Stimulated activated naive CD8-positive, alpha-beta T cell treated with anti-CD3 and anti-CD28 coated beads, Interleukin-15, Interleukin-2, amounts not matched to agents 100 ng/mL and 50 ng/mL, for 24 hours (primary cell): Measurements from ENCODE around the gene MTARC2.

ENCODE experiments used
- H3K27ac Mint-ChIP-seq: one replicate; pipeline ENCODE4 v1.8.0; 2021; ENCODE audit warnings: mild to moderate bottlenecking, mixed read lengths
- H3K27me3 Mint-ChIP-seq: one replicate; pipeline ENCODE4 v1.8.0; 2021; ENCODE audit warnings: mixed read lengths
- H3K36me3 Mint-ChIP-seq: one replicate; pipeline ENCODE4 v1.8.0; 2021; ENCODE audit warnings: low read depth, mixed read lengths
- H3K4me1 Mint-ChIP-seq: one replicate; pipeline ENCODE4 v1.8.0; 2021; ENCODE audit warnings: low read depth, mixed read lengths
- H3K4me3 Mint-ChIP-seq: one replicate; pipeline ENCODE4 v1.8.0; 2021; ENCODE audit warnings: mild to moderate bottlenecking, mixed read lengths
- H3K9me3 Mint-ChIP-seq: one replicate; pipeline ENCODE4 v1.8.0; 2021; ENCODE audit warnings: mixed read lengths

Gene MTARC2

GRCh38 chr1:220770245-220770913, 22.3 kb downstream of the MTARC2 start:
- Mint-ChIP-seq H3K4me3 (no peak overlapping the region), H3K4me1 (peaks cover 4% of the 10 kb centered on the region), H3K27ac (peak overlapping the region; percentile 26), H3K9me3 (no peaks in the 10 kb centered on the region), H3K27me3 (peaks cover 7% of the 10 kb centered on the region), H3K36me3 (no peaks in the 10 kb centered on the region)

GRCh38 chr1:220772846-220773245, 24.7 kb downstream of the MTARC2 start:
- Mint-ChIP-seq H3K36me3 (no peaks in the 10 kb centered on the region), H3K9me3 (no peaks in the 10 kb centered on the region), H3K4me3 (no peak overlapping the region), H3K27me3 (peaks cover 18% of the 10 kb centered on the region), H3K4me1 (peaks cover 4% of the 10 kb centered on the region), H3K27ac (no peak overlapping the region)

- no peak overlapping the region for H3K4me3 Mint-ChIP-seq
- H3K27me3 Mint-ChIP-seq: peaks cover 15% of the 10 kb centered on the region
- H3K4me1 Mint-ChIP-seq: peaks cover under 1% of the 10 kb centered on the region
- no peaks in the 10 kb centered on the region for H3K36me3 Mint-ChIP-seq
- no peak overlapping the region for H3K27ac Mint-ChIP-seq
- H3K9me3 Mint-ChIP-seq: no peaks in the 10 kb centered on the region
Observed at GRCh38 chr1:220775240-220775853, 27.2 kb downstream of the MTARC2 start.

- Mint-ChIP-seq H3K27ac (no peak overlapping the region), H3K4me3 (no peak overlapping the region), H3K9me3 (no peaks in the 10 kb centered on the region), H3K27me3 (peaks cover 15% of the 10 kb centered on the region), H3K36me3 (no peaks in the 10 kb centered on the region), H3K4me1 (no peaks in the 10 kb centered on the region)
Observed at GRCh38 chr1:220776254-220776653, 28.1 kb downstream of the MTARC2 start.

- no peaks in the 10 kb centered on the region for H3K9me3 Mint-ChIP-seq
- H3K27ac Mint-ChIP-seq: no peak overlapping the region
- H3K36me3 Mint-ChIP-seq: no peaks in the 10 kb centered on the region
- H3K27me3 Mint-ChIP-seq: peaks cover 18% of the 10 kb centered on the region
- H3K4me3 Mint-ChIP-seq: no peak overlapping the region
- H3K4me1 Mint-ChIP-seq: no peaks in the 10 kb centered on the region
Observed at GRCh38 chr1:220776720-220777326, 28.7 kb downstream of the MTARC2 start.

- Mint-ChIP-seq H3K27me3 (peaks cover 59% of the 10 kb centered on the region), H3K4me3 (no peak overlapping the region), H3K4me1 (no peaks in the 10 kb centered on the region), H3K9me3 (no peaks in the 10 kb centered on the region), H3K36me3 (no peaks in the 10 kb centered on the region), H3K27ac (no peak overlapping the region)
Observed at GRCh38 chr1:220783453-220783852, 35.3 kb downstream of the MTARC2 start.

GRCh38 chr1:220784751-220785150, 36.6 kb downstream of the MTARC2 start:
- H3K9me3 Mint-ChIP-seq: no peaks in the 10 kb centered on the region
- H3K4me1 Mint-ChIP-seq: no peaks in the 10 kb centered on the region
- H3K27ac Mint-ChIP-seq: no peak overlapping the region
- H3K27me3 Mint-ChIP-seq: peaks cover 63% of the 10 kb centered on the region
- H3K36me3 Mint-ChIP-seq: no peaks in the 10 kb centered on the region
- no peak overlapping the region for H3K4me3 Mint-ChIP-seq

GRCh38 chr1:220785166-220786056, 37.3 kb downstream of the MTARC2 start:
- Mint-ChIP-seq H3K27me3 (peaks cover 63% of the 10 kb centered on the region), H3K27ac (no peak overlapping the region), H3K36me3 (no peaks in the 10 kb centered on the region), H3K9me3 (no peaks in the 10 kb centered on the region), H3K4me3 (no peak overlapping the region), H3K4me1 (no peaks in the 10 kb centered on the region)

- Mint-ChIP-seq H3K36me3 (no peaks in the 10 kb centered on the region), H3K27me3 (peaks cover 63% of the 10 kb centered on the region), H3K4me1 (no peaks in the 10 kb centered on the region), H3K4me3 (no peak overlapping the region), H3K27ac (no peak overlapping the region), H3K9me3 (no peaks in the 10 kb centered on the region)
Observed at GRCh38 chr1:220786057-220786336, 37.9 kb downstream of the MTARC2 start.

- H3K9me3 Mint-ChIP-seq: no peaks in the 10 kb centered on the region
- peak within 1 kb of the TSS; percentile 55 for H3K4me3 Mint-ChIP-seq
- no peak within 1 kb of the TSS for H3K27ac Mint-ChIP-seq
- H3K4me1 Mint-ChIP-seq: no peaks in the 10 kb centered on the region
- peaks cover 63% of the 10 kb centered on the region for H3K27me3 Mint-ChIP-seq
- H3K36me3 Mint-ChIP-seq: no peaks in the 10 kb centered on the region
Observed at GRCh38 chr1:220786337-220787068, 38.4 kb downstream of the MTARC2 start, which contains the start of gene MTARC1. TSS of gene MTARC1 (plus strand) at chr1:220786913. CDS start at chr1:220786945, 32 bp downstream.

- H3K4me1 Mint-ChIP-seq: no peaks in the 10 kb centered on the region
- no peak overlapping the region for H3K27ac Mint-ChIP-seq
- no peaks in the 10 kb centered on the region for H3K9me3 Mint-ChIP-seq
- no peaks in the 10 kb centered on the region for H3K36me3 Mint-ChIP-seq
- peaks cover 57% of the 10 kb centered on the region for H3K27me3 Mint-ChIP-seq
- peak overlapping the region; percentile 55 for H3K4me3 Mint-ChIP-seq
Observed at GRCh38 chr1:220787069-220787619, 39.0 kb downstream of the MTARC2 start.

- Mint-ChIP-seq H3K27me3 (peaks cover 40% of the 10 kb centered on the region), H3K9me3 (no peaks in the 10 kb centered on the region), H3K4me1 (no peaks in the 10 kb centered on the region), H3K27ac (no peak overlapping the region), H3K4me3 (no peak overlapping the region), H3K36me3 (no peaks in the 10 kb centered on the region)
Observed at GRCh38 chr1:220788900-220789299, 40.8 kb downstream of the MTARC2 start.

- Mint-ChIP-seq H3K4me3 (no peak overlapping the region), H3K4me1 (no peaks in the 10 kb centered on the region), H3K36me3 (no peaks in the 10 kb centered on the region), H3K27me3 (peaks cover 33% of the 10 kb centered on the region), H3K9me3 (no peaks in the 10 kb centered on the region), H3K27ac (no peak overlapping the region)
Observed at GRCh38 chr1:220789532-220790147, 41.5 kb downstream of the MTARC2 start.

GRCh38 chr1:220791285-220791684, 43.2 kb downstream of the MTARC2 start:
- H3K4me1 Mint-ChIP-seq: no peaks in the 10 kb centered on the region
- H3K36me3 Mint-ChIP-seq: no peaks in the 10 kb centered on the region
- H3K9me3 Mint-ChIP-seq: no peaks in the 10 kb centered on the region
- H3K4me3 Mint-ChIP-seq: no peak overlapping the region
- peaks cover 19% of the 10 kb centered on the region for H3K27me3 Mint-ChIP-seq
- no peak overlapping the region for H3K27ac Mint-ChIP-seq
